ENCODE data around the gene ARHGAP15. TPM values are rescaled to one million over a fixed set of nuclear protein-coding genes. Genes with fewer than 3 reads are reported as not detected.

The ARHGAP15 gene
- total and polyA plus RNA-seq, 4 experiments from 2014 or later = 218 to 524 (median 365) TPM

DNA sequence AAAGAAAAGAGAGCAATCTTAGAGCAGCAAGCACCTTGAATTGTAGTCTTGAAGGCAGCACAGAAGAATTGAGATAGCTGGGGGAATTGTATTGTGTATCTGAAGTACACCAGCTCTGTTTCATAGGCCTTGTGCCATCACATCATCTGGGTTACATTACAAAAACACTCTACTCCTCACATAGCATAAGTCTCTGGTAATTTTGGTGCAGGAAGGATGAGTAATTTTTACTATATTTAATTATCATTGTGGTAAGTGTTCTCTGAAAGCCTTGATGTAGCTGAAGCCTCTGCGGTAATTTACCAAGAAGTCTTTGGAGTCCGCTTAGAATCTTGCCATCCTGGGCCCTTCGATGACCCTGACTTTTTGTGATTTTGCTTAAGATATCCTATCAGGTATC, 291.1 kb downstream of the ARHGAP15 start:
- peaks cover 56% of the 10 kb centered on the region for H3K4me1 ChIP-seq (ENCODE audit: insufficient read depth, low read length)
- DNase-seq = no peak
- H3K27me3 ChIP-seq (ENCODE audit: insufficient read depth, low read length) = no peaks in the 10 kb centered on the region
- no peaks in the 10 kb centered on the region for H3K27me3 Mint-ChIP-seq
- H3K4me3 ChIP-seq (ENCODE audit: low read length in 2 of 2) = no peak overlapping the region
- peak overlapping the region in 5 of 7 donors; percentile 4 to 72 (median 22) for H3K27ac Mint-ChIP-seq
- no peaks in the 10 kb centered on the region for H3K36me3 ChIP-seq (ENCODE audit: insufficient read depth, low read length)
- peaks cover 21 to 25% of the 10 kb centered on the region in 2 donors for H3K36me3 Mint-ChIP-seq
- no peaks in the 10 kb centered on the region for H3K9me3 Mint-ChIP-seq
- no peaks in the 10 kb centered on the region for H3K9me3 ChIP-seq (ENCODE audit: control insufficient read depth in 1 of 2, low read length in 2 of 2)
- peaks cover 57 to 85% (median 71%) of the 10 kb centered on the region in 4 donors for H3K4me1 Mint-ChIP-seq
- ChIA-PET CTCF (ENCODE audit: partially characterized antibody) (interaction anchor here (0.6 kb wide), 1 partner anchor 162 kb away, joined by 3 read pairs; no protein-coding TSS in a partner anchor), POLR2A (ENCODE audit: partially characterized antibody) (no interaction called here)
- intact Hi-C loops (cut with micrococcal nuclease) = no loop called here
- H3K4me3 Mint-ChIP-seq = peak overlapping the region in 2 of 8 donors; percentile 2 to 16
- no peak overlapping the region for H3K27ac ChIP-seq (ENCODE audit: low read depth, low read length)

DNA sequence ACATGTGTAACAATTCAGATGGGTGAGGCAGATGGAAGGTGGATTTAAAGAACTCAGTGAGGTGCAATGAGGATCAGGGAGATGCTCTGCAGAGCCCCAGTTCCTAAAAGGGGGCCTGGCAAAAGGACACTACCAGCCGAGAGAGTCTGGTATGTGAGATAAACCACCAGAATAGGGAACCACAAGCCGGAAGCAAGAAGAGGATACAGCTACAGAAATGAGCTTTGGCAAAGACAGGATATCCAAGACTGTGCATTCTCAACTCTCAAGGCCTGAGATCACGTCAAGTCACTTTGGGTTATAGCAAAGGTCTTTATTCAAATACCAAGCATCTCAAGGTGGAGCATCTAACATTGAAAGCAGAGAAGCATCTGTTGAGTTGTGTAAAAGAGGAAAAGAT, 293.5 kb downstream of the ARHGAP15 start:
- Mint-ChIP-seq H3K4me1 (peaks cover 61 to 83% (median 73%) of the 10 kb centered on the region in 4 donors), H3K36me3 (peaks cover 18 to 26% of the 10 kb centered on the region in 2 donors), H3K27me3 (no peaks in the 10 kb centered on the region), H3K9me3 (no peaks in the 10 kb centered on the region), H3K27ac (peak overlapping the region in 4 of 7 donors; percentile 1 to 67 (median 23)), H3K4me3 (peak overlapping the region in 5 of 8 donors; percentile 0 to 42 (median 7))
- POLR2A ChIA-PET (ENCODE audit: partially characterized antibody) = interaction anchor here (0.7 to 1.2 kb wide), 2 partner anchors 30 to 163 kb away, joined by 3 to 4 read pairs; no protein-coding TSS in a partner anchor
- intact Hi-C loops (cut with micrococcal nuclease) = loop anchor here (2.0 kb wide), 1 partner anchor 14 kb away; no protein-coding TSS in a partner anchor
- no peak overlapping the region for H3K27ac ChIP-seq (ENCODE audit: low read depth, low read length)
- DNase-seq = peak in 2 of 5 donors; percentile 13 to 19
- no peaks in the 10 kb centered on the region for H3K9me3 ChIP-seq (ENCODE audit: control insufficient read depth in 1 of 2, low read length in 2 of 2)
- H3K4me1 ChIP-seq (ENCODE audit: insufficient read depth, low read length) = peaks cover 51% of the 10 kb centered on the region
- no peaks in the 10 kb centered on the region for H3K36me3 ChIP-seq (ENCODE audit: insufficient read depth, low read length)
- CTCF ChIA-PET (ENCODE audit: partially characterized antibody) = interaction anchor here (1.3 kb wide), 1 partner anchor 33 kb away, joined by 3 read pairs; no protein-coding TSS in a partner anchor
- H3K27me3 ChIP-seq (ENCODE audit: insufficient read depth, low read length) = no peaks in the 10 kb centered on the region
- no peak overlapping the region for H3K4me3 ChIP-seq (ENCODE audit: low read length in 2 of 2)

DNA sequence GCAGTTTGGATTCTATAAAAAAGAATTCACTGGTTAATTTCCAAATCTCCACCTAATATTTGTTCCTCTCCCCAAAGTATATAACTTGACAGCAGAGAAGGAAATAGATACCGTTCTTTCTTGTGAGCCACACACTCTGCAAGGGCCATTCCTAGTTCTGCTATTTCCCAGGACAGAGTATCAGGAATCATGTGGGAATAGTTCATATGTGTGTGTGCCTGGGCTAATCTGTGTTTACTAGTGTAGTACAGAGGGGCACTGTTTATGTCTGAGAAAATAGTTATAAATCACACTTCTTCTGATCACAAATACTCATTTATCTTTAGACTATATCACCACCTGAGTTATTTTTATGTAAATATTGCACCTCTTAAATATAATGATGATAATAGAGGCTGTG, 296.7 kb downstream of the ARHGAP15 start:
- Histone ChIP-seq H3K27me3 (ENCODE audit: insufficient read depth, low read length) (no peaks in the 10 kb centered on the region), H3K36me3 (ENCODE audit: insufficient read depth, low read length) (no peaks in the 10 kb centered on the region), H3K27ac (ENCODE audit: low read depth, low read length) (no peak overlapping the region), H3K9me3 (ENCODE audit: control insufficient read depth in 1 of 2, low read length in 2 of 2) (no peaks in the 10 kb centered on the region), H3K4me3 (ENCODE audit: low read length in 2 of 2) (no peak overlapping the region), H3K4me1 (ENCODE audit: insufficient read depth, low read length) (peaks cover 64% of the 10 kb centered on the region)
- no peaks in the 10 kb centered on the region for H3K9me3 Mint-ChIP-seq
- DNase-seq = no peak
- ChIA-PET CTCF (ENCODE audit: partially characterized antibody) (no interaction called here), POLR2A (ENCODE audit: partially characterized antibody) (interaction anchor here (1.3 kb wide), 1 partner anchor 99 kb away, joined by 3 read pairs; no protein-coding TSS in a partner anchor)
- H3K27me3 Mint-ChIP-seq = no peaks in the 10 kb centered on the region
- no peak overlapping the region for H3K4me3 Mint-ChIP-seq
- intact Hi-C loops (cut with micrococcal nuclease) = no loop called here
- H3K27ac Mint-ChIP-seq = peak overlapping the region in 2 of 7 donors; percentile 10 to 72
- H3K4me1 Mint-ChIP-seq = peaks cover 69 to 93% (median 82%) of the 10 kb centered on the region in 4 donors
- H3K36me3 Mint-ChIP-seq = peaks cover 18 to 24% of the 10 kb centered on the region in 2 donors

DNA sequence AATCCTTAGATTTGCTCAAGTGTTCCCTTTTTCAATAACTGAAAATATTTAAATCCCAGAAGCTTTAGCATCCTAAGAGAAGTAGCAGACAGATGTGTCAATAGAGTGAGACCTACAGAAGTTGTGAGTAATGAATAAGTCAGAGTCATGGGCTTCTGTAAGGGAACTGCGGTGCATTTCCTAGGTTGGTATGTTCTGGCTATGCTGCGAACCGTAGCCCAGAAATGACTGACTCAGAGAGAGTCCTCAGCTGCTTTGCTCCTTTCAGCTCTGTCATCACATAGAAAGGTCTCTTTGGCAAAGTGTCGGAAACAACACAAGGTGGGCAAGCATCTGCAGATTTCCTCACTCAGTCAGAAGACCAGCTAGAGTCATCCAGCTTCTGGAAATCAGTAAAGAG, 297.1 kb downstream of the ARHGAP15 start:
- H3K9me3 Mint-ChIP-seq = no peaks in the 10 kb centered on the region
- CTCF ChIA-PET (ENCODE audit: partially characterized antibody) = no interaction called here

DNA sequence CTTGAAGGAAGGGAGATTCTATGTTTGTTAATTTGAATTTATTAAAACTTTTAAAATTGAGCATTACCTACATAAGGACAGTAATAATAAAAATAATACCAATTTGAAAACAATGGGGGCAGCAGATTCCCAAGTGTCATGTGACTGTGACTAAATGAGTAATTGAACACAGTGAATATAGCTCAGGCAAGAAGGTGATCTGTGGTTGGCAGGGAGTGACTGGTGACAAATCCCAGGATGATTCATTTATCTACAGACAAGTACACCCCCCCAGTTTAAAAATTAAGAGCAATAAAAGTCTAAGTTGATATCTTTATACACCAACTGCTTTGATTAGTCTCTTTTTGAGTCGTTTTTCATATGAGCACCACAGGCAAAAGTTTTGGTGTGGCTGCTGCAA, 299.5 kb downstream of the ARHGAP15 start:
- peak overlapping the region in 1 of 8 donors; percentile 13 for H3K4me3 Mint-ChIP-seq
- ChIA-PET CTCF (ENCODE audit: partially characterized antibody) (no interaction called here), POLR2A (ENCODE audit: partially characterized antibody) (no interaction called here)
- Histone ChIP-seq H3K27me3 (ENCODE audit: insufficient read depth, low read length) (no peaks in the 10 kb centered on the region), H3K36me3 (ENCODE audit: insufficient read depth, low read length) (no peaks in the 10 kb centered on the region), H3K4me1 (ENCODE audit: insufficient read depth, low read length) (peaks cover 59% of the 10 kb centered on the region), H3K9me3 (ENCODE audit: control insufficient read depth in 1 of 2, low read length in 2 of 2) (no peaks in the 10 kb centered on the region), H3K4me3 (ENCODE audit: low read length in 2 of 2) (no peak overlapping the region), H3K27ac (ENCODE audit: low read depth, low read length) (no peak overlapping the region)
- H3K27ac Mint-ChIP-seq = peak overlapping the region in 3 of 7 donors; percentile 4 to 7 (median 5)
- H3K27me3 Mint-ChIP-seq = no peaks in the 10 kb centered on the region
- peak in 1 of 5 donors; percentile 54 for DNase-seq
- peaks cover 64 to 89% (median 78%) of the 10 kb centered on the region in 4 donors for H3K4me1 Mint-ChIP-seq
- peaks cover 0 to 27% of the 10 kb centered on the region in 2 donors for H3K36me3 Mint-ChIP-seq
- intact Hi-C loops (cut with micrococcal nuclease) = no loop called here
- no peaks in the 10 kb centered on the region for H3K9me3 Mint-ChIP-seq

More for the DNA sequence above, 297.1 kb downstream of the ARHGAP15 start:
- H3K36me3 Mint-ChIP-seq = peaks cover 18 to 24% of the 10 kb centered on the region in 2 donors
- Histone ChIP-seq H3K27me3 (ENCODE audit: insufficient read depth, low read length) (no peaks in the 10 kb centered on the region), H3K9me3 (ENCODE audit: control insufficient read depth in 1 of 2, low read length in 2 of 2) (no peaks in the 10 kb centered on the region), H3K4me1 (ENCODE audit: insufficient read depth, low read length) (peaks cover 64% of the 10 kb centered on the region), H3K36me3 (ENCODE audit: insufficient read depth, low read length) (no peaks in the 10 kb centered on the region), H3K4me3 (ENCODE audit: low read length in 2 of 2) (no peak overlapping the region), H3K27ac (ENCODE audit: low read depth, low read length) (no peak overlapping the region)
- intact Hi-C loops (cut with micrococcal nuclease) = no loop called here
- no peaks in the 10 kb centered on the region for H3K27me3 Mint-ChIP-seq
- peaks cover 68 to 93% (median 81%) of the 10 kb centered on the region in 4 donors for H3K4me1 Mint-ChIP-seq
- H3K27ac Mint-ChIP-seq = peak overlapping the region in 2 of 7 donors; percentile 10 to 11
- no peak for DNase-seq
- peak overlapping the region in 1 of 8 donors; percentile 29 for H3K4me3 Mint-ChIP-seq
- POLR2A ChIA-PET (ENCODE audit: partially characterized antibody) = interaction anchor here (1.3 kb wide), 1 partner anchor 100 kb away, joined by 3 read pairs; no protein-coding TSS in a partner anchor

DNA sequence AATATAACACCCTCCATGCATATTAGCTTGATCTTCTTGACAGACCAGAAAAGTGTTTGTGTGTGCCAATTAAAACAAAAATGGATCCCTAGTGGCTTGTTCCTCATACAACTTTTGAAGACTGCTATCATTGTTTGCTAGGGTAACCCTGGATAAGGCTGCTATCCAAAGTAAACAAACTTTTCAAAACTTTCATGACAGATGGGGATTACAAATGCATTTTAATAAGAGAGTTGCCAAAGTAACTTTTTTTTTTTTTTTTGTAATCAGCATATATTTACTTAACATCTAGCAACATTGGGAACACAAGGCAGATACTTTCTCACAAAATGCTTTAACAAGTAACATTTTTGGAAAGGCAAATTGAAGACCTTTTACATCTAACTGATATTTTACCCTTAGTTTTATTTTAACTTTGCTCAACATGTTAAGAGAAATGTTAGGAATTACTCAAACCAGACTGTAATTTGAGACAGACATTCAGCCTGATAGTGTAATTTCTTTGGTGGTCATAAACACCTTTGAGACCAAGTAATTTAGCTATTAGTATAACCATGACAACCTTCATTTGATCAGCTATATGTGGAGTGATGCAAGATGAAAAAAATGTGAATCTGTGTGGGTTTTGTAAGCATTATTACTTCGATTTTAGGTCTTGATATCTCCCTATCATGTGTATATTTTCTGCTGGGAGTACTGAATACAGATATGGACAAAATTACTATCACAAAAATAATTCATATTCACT, 300.9 kb downstream of the ARHGAP15 start:
- Histone ChIP-seq H3K4me3 (ENCODE audit: low read length in 2 of 2) (no peak overlapping the region), H3K4me1 (ENCODE audit: insufficient read depth, low read length) (peaks cover 59% of the 10 kb centered on the region), H3K36me3 (ENCODE audit: insufficient read depth, low read length) (no peaks in the 10 kb centered on the region), H3K27ac (ENCODE audit: low read depth, low read length) (no peak overlapping the region), H3K9me3 (ENCODE audit: control insufficient read depth in 1 of 2, low read length in 2 of 2) (no peaks in the 10 kb centered on the region), H3K27me3 (ENCODE audit: insufficient read depth, low read length) (no peaks in the 10 kb centered on the region)
- no peaks in the 10 kb centered on the region for H3K27me3 Mint-ChIP-seq
- intact Hi-C loops (cut with micrococcal nuclease) = no loop called here
- CTCF ChIA-PET (ENCODE audit: partially characterized antibody) = no interaction called here
- no peak for DNase-seq
- POLR2A ChIA-PET (ENCODE audit: partially characterized antibody) = interaction anchor here (0.6 kb wide), 1 partner anchor 89 kb away, joined by 3 read pairs; no protein-coding TSS in a partner anchor
- H3K9me3 Mint-ChIP-seq = no peaks in the 10 kb centered on the region
- peak overlapping the region in 5 of 7 donors; percentile 12 to 72 (median 14) for H3K27ac Mint-ChIP-seq
- H3K4me1 Mint-ChIP-seq = peaks cover 60 to 87% (median 75%) of the 10 kb centered on the region in 4 donors
- H3K4me3 Mint-ChIP-seq = peak overlapping the region in 1 of 8 donors; percentile 20
- H3K36me3 Mint-ChIP-seq = peaks cover 0 to 32% of the 10 kb centered on the region in 2 donors

DNA sequence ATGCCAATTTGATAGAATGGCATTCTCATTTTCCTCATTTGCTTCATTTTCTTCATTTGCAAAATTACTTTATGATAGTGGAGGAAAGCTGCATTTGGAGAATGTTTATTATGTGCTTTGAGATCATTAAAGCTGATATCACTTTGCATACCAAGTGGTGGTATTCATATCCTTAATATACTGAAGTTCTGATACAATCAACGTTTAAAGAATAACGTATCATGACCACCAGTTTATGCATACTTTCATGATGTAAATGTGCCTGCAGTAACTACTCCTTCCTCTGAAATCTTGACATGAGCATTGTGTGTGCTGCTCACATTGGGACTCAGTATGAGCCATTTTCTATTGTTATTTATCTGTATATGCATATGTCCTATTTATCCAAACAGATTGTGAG, 302.1 kb downstream of the ARHGAP15 start:
- DNase-seq = no peak
- Histone ChIP-seq H3K36me3 (ENCODE audit: insufficient read depth, low read length) (no peaks in the 10 kb centered on the region), H3K27ac (ENCODE audit: low read depth, low read length) (no peak overlapping the region), H3K4me3 (ENCODE audit: low read length in 2 of 2) (no peak overlapping the region), H3K27me3 (ENCODE audit: insufficient read depth, low read length) (no peaks in the 10 kb centered on the region), H3K4me1 (ENCODE audit: insufficient read depth, low read length) (peaks cover 53% of the 10 kb centered on the region), H3K9me3 (ENCODE audit: control insufficient read depth in 1 of 2, low read length in 2 of 2) (no peaks in the 10 kb centered on the region)
- Mint-ChIP-seq H3K36me3 (peaks cover 0 to 32% of the 10 kb centered on the region in 2 donors), H3K9me3 (no peaks in the 10 kb centered on the region), H3K4me3 (peak overlapping the region in 2 of 8 donors; percentile 11 to 33), H3K27ac (peak overlapping the region in 4 of 7 donors; percentile 15 to 64 (median 32)), H3K4me1 (peaks cover 55 to 80% (median 68%) of the 10 kb centered on the region in 4 donors), H3K27me3 (no peaks in the 10 kb centered on the region)
- ChIA-PET CTCF (ENCODE audit: partially characterized antibody) (no interaction called here), POLR2A (ENCODE audit: partially characterized antibody) (no interaction called here)
- intact Hi-C loops (cut with micrococcal nuclease) = no loop called here

Measured in CD4-positive, alpha-beta memory T cell (primary cell).